H1 (cell line): ENCODE results near the gene OSBPL2. TPM values are rescaled to one million over a fixed set of nuclear protein-coding genes. Genes with fewer than 3 reads are reported as not detected.

ENCODE experiments used
- CTCF ChIA-PET: fragments of 300-600 bp; sonication (Branson Sonifier 250); formaldehyde crosslinking; loops from one replicate; lab custom pipeline; 2021; ENCODE audit not compliant: partially characterized antibody; lab: Charles Lee
- POLR2A ChIA-PET: fragments of 300-600 bp; sonication (Branson Sonifier 250); formaldehyde crosslinking; loops from one replicate; lab custom pipeline; 2021; ENCODE audit warnings: inconsistent platforms; ENCODE audit not compliant: partially characterized antibody; lab: Charles Lee
- DNase-seq, 2 experiments: peaks; one replicate each; pipeline versions ENCODE4 v3.0.0 to v3.0.0-alpha.2; 2010 to 2022; ENCODE audit warnings: low spot score in 2 of 2, low read depth in 1 of 2, mixed read lengths in 1 of 2
- FAIRE-seq: peaks from 2 replicates; lab custom pipeline; 2011; peaks lifted over from hg19 to GRCh38; lab: Jason Lieb, UNC
- H2AFZ ChIP-seq: 2 replicates; pipeline ENCODE4 v1.8.1; 2012; ENCODE audit warnings: low read length, inconsistent platforms
- H2AK5ac ChIP-seq: 2 replicates; pipeline ENCODE4 v1.6.1; 2013; ENCODE audit warnings: low read depth, low read length
- H2BK120ac ChIP-seq: replicated peaks from 2 replicates; pipeline ENCODE3; 2013; ENCODE audit warnings: low read depth, low read length, inconsistent platforms
- H2BK12ac ChIP-seq: 2 replicates; pipeline ENCODE4 v1.6.1; 2013; ENCODE audit warnings: low read depth, low read length
- H2BK15ac ChIP-seq: 2 replicates; pipeline ENCODE4 v1.6.1; 2013; ENCODE audit warnings: low read length
- H2BK20ac ChIP-seq: 2 replicates; pipeline ENCODE4 v1.6.1; 2013; ENCODE audit warnings: low read length
- H2BK5ac ChIP-seq: 2 replicates; pipeline ENCODE4 v1.6.1; 2013; ENCODE audit warnings: low read depth, low read length
- H3K14ac ChIP-seq: 2 replicates; pipeline ENCODE4 v1.6.1; 2013; ENCODE audit warnings: inconsistent platforms; ENCODE audit not compliant: insufficient read length
- H3K18ac ChIP-seq: 2 replicates; pipeline ENCODE4 v1.6.1; 2013; ENCODE audit warnings: low read length; ENCODE audit errors: extremely low read depth
- H3K23ac ChIP-seq: 2 replicates; pipeline ENCODE4 v1.6.1; 2013; ENCODE audit warnings: inconsistent platforms; ENCODE audit not compliant: insufficient read length
- H3K23me2 ChIP-seq: 2 replicates; pipeline ENCODE4 v1.6.1; 2013; ENCODE audit warnings: low read depth, low read length
- H3K27ac ChIP-seq: 2 replicates; pipeline ENCODE4 v1.6.1; 2011; ENCODE audit warnings: low read depth, low read length, inconsistent platforms
- H3K27me3 ChIP-seq, 4 experiments: replicated peaks in 1 of 4; 1 replicate in 1 of 4; 2 replicates in 3 of 4; pipeline versions ENCODE4 v1.6.1 to v1.8.1; 2011 to 2013; ENCODE audit warnings: low read length in 3 of 4, mild to moderate bottlenecking in 3 of 4, inconsistent platforms in 2 of 4, mixed read lengths in 2 of 4, moderate library complexity in 1 of 4; ENCODE audit not compliant: control insufficient read depth in 3 of 4, insufficient read depth in 3 of 4; ENCODE audit errors: extremely low read depth in 1 of 4
- H3K36me3 ChIP-seq, 4 experiments: 2 replicates each; pipeline versions ENCODE4 v1.6.1 to v1.8.1; 2011 to 2013; ENCODE audit warnings: mild to moderate bottlenecking in 4 of 4, low read length in 3 of 4, moderate library complexity in 2 of 4, control low read depth in 1 of 4, inconsistent platforms in 1 of 4; ENCODE audit not compliant: insufficient read depth in 4 of 4, control insufficient read depth in 2 of 4
- H3K4ac ChIP-seq: replicated peaks from 2 replicates; pipeline ENCODE3; 2013; ENCODE audit warnings: low read length, low read depth, mixed read lengths, inconsistent platforms; ENCODE audit not compliant: insufficient read length
- H3K4me1 ChIP-seq, 4 experiments: replicated peaks in 1 of 4; 1 replicate in 1 of 4; 2 replicates in 3 of 4; pipeline versions ENCODE4 v1.6.1 to v1.8.1; 2011 to 2013; ENCODE audit warnings: low read length in 3 of 4, inconsistent platforms in 2 of 4, mixed read lengths in 1 of 4; ENCODE audit not compliant: insufficient read depth in 4 of 4, control insufficient read depth in 3 of 4
- H3K4me2 ChIP-seq, 2 experiments: 2 replicates each; pipeline versions ENCODE4 v1.6.1 to v1.8.1; 2011 to 2013; ENCODE audit warnings: low read depth in 2 of 2, low read length in 2 of 2, control low read depth in 1 of 2, inconsistent platforms in 1 of 2, mild to moderate bottlenecking in 1 of 2; ENCODE audit not compliant: insufficient read depth in 1 of 2
- H3K4me3 ChIP-seq, 4 experiments: fragments of 200-600, 300-600 bp in 1 of 4; sonication (generic), shearing (Covaris generic), sonication (Bioruptor Twin) in 1 of 4; 2 replicates each; pipeline versions ENCODE4 v1.5.1 to v1.8.1; 2011 to 2016; ENCODE audit warnings: low read length in 4 of 4, low read depth in 3 of 4, control low read depth in 2 of 4, inconsistent platforms in 2 of 4, mild to moderate bottlenecking in 2 of 4, mixed read lengths in 1 of 4, moderate library complexity in 1 of 4; ENCODE audit not compliant: insufficient read depth in 2 of 4; ENCODE audit errors: extremely low read depth in 1 of 4
- H3K56ac ChIP-seq: replicated peaks from 2 replicates; pipeline ENCODE3; 2013; ENCODE audit warnings: low read depth, mild to moderate bottlenecking, mixed read lengths, low read length, inconsistent platforms; ENCODE audit not compliant: insufficient read length
- H3K79me1 ChIP-seq: 2 replicates; pipeline ENCODE4 v1.6.1; 2013; ENCODE audit warnings: low read depth, low read length, control low read depth
- H3K79me2 ChIP-seq, 2 experiments: 2 replicates each; pipeline versions ENCODE4 v1.6.1 to v1.8.1; 2012 to 2013; ENCODE audit warnings: low read length in 2 of 2, mild to moderate bottlenecking in 2 of 2, inconsistent platforms in 1 of 2; ENCODE audit not compliant: insufficient read depth in 2 of 2, control insufficient read depth in 1 of 2
- H3K9ac ChIP-seq, 4 experiments: replicated peaks in 1 of 4; 1 replicate in 1 of 4; 2 replicates in 3 of 4; pipeline versions ENCODE4 v1.6.1 to v1.8.1; 2011 to 2013; ENCODE audit warnings: low read depth in 3 of 4, low read length in 3 of 4, control low read depth in 2 of 4, mild to moderate bottlenecking in 2 of 4, moderate library complexity in 2 of 4, inconsistent platforms in 1 of 4; ENCODE audit errors: extremely low read depth in 1 of 4
- H3K9me3 ChIP-seq, 2 experiments: 2 replicates each; pipeline versions ENCODE4 v1.6.1 to v1.8.1; 2012 to 2013; ENCODE audit warnings: mild to moderate bottlenecking in 2 of 2, moderate library complexity in 2 of 2, control low read depth in 1 of 2, inconsistent platforms in 1 of 2, low read depth in 1 of 2, low read length in 1 of 2, mixed read lengths in 1 of 2; ENCODE audit not compliant: insufficient read depth in 2 of 2
- H4K20me1 ChIP-seq, 2 experiments: replicated peaks in 1 of 2; 2 replicates each; pipeline versions ENCODE3 to v1.8.1; 2011 to 2013; ENCODE audit warnings: inconsistent platforms in 2 of 2, low read length in 2 of 2, mild to moderate bottlenecking in 1 of 2; ENCODE audit not compliant: insufficient read depth in 2 of 2, control insufficient read depth in 1 of 2
- H4K5ac ChIP-seq: 2 replicates; pipeline ENCODE4 v1.6.1; 2013; ENCODE audit warnings: low read length, low read depth, mixed read lengths, inconsistent platforms; ENCODE audit not compliant: insufficient read length
- H4K8ac ChIP-seq: 2 replicates; pipeline ENCODE4 v1.8.0; 2013; ENCODE audit warnings: mild to moderate bottlenecking, moderate library complexity, low read length, inconsistent platforms; ENCODE audit not compliant: insufficient read depth; ENCODE audit errors: extremely low read depth
- H4K91ac ChIP-seq: replicated peaks from 2 replicates; pipeline ENCODE3; 2013; ENCODE audit warnings: low read length, mixed read lengths, inconsistent platforms; ENCODE audit not compliant: insufficient read length
- GTF2F1 ChIP-seq: IDR thresholded peaks from 2 replicates; pipeline ENCODE4 v1.6.1; 2012; ENCODE audit warnings: low read depth, low read length, improper control_type of control experiment, borderline replicate concordance
- HDAC6 ChIP-seq: IDR thresholded peaks from one replicate; pipeline ENCODE4 v1.7.1; 2012; ENCODE audit warnings: low read depth, mild to moderate bottlenecking, inconsistent platforms, low read length, moderate library complexity
- KDM5A ChIP-seq: fragments of 200-600 bp; IDR thresholded peaks from 2 replicates; pipeline ENCODE4 v1.7.1; 2012; ENCODE audit warnings: mild to moderate bottlenecking, low read length, inconsistent platforms, mixed read lengths
- POLR2AphosphoS5 ChIP-seq: IDR thresholded peaks from 2 replicates; pipeline ENCODE4 v1.6.1; 2011; ENCODE audit warnings: low read depth, low read length
- SAP30 ChIP-seq: fragments of 300-600 bp; sonication (generic); IDR thresholded peaks from 2 replicates; pipeline ENCODE4 v1.7.1; 2012; ENCODE audit warnings: low read length, moderate library complexity, mild to moderate bottlenecking, inconsistent platforms; ENCODE audit not compliant: insufficient read depth, insufficient replicate concordance
- TBP ChIP-seq: IDR thresholded peaks from 2 replicates; pipeline ENCODE4 v1.6.1; 2011; ENCODE audit warnings: low read depth, low read length, improper control_type of control experiment
- WGBS, 2 experiments: shearing (Covaris generic) in 1 of 2; methylation state at CpG; one replicate each; pipeline versions ENCODE4 v1.1.6 to v1.1.7; 2013 to 2015; ENCODE audit warnings: low lambda C conversion rate in 2 of 2, mixed read lengths in 2 of 2, inconsistent platforms in 1 of 2, low coverage in 1 of 2, missing lambda C conversion rate in 1 of 2; ENCODE audit not compliant: insufficient replicate concordance in 2 of 2, insufficient coverage in 1 of 2, insufficient read length in 1 of 2; ENCODE audit errors: extremely low coverage in 1 of 2, missing lambda C conversion rate in 1 of 2; 5-methylcytosine and 5-hydroxymethylcytosine counted together
- polyA plus RNA-seq, 7 experiments: library from polyadenylated mRNA; depleted of rRNA in 3 of 7; stranded (reverse) in 5 of 7; unstranded in 2 of 7; fragments of >200 nt in 5 of 7; fragments of 200-250 nt in 2 of 7; gene quantifications; 1 replicate in 5 of 7; 2 replicates in 1 of 7; 4 replicates in 1 of 7; pipeline versions ENCODE4 v1.2.1 to v1.2.3, GENCODE V29; 2011 to 2013; ENCODE audit warnings: missing spikeins in 2 of 7, mixed read lengths in 2 of 7
- total RNA-seq: library from RNA; stranded (reverse); fragmentation: NEBNext Ultra II Directional; extraction: Animal tissue kit (Norgen Biotek cat#: 25700); gene quantifications from 2 replicates; pipeline ENCODE4 v1.2.1, GENCODE V29; 2021

Gene OSBPL2
- total and polyA plus RNA-seq, 2 of the 8 experiments (the other 6 are each of a cell fraction or from before 2014, with no cell fraction given) = 11.7 to 42.4 TPM

DNA sequence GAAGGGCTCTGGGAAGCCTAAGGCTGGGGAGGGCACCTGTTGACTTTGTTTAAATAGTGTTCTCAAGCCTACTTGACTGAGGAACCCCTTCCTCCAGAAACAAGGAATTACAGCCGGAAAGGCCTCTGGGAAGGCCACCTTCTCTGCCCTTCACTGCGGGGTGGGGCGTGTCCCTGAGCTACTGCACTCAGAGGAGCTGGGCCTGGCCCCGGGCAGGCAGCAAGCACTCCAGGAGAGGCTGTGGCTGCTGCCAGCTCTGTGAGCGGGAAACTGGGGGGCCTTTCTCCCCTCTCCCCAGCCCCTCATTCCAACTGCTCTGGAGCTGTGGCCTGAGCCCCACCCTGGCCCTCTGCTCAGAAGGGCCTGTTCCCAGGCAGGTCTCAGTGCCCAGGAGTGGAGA is 4.0 kb upstream of the OSBPL2 start:
- no peak overlapping the region for H2BK15ac ChIP-seq
- no peak for TF ChIP-seq POLR2AphosphoS5
- TF ChIP-seq HDAC6 = no peak
- TF ChIP-seq TBP = no peak
- TF ChIP-seq SAP30 = no peak
- TF ChIP-seq GTF2F1 = no peak
- no peak for TF ChIP-seq KDM5A
- TF ChIP-seq, all 59 proteins: peak for 0
- Histone ChIP-seq H3K23ac (no peak overlapping the region), H2BK12ac (no peak overlapping the region), H3K18ac (no peak overlapping the region), H3K56ac (no peak overlapping the region), H3K79me2 (peaks cover 0 to 5% of the 10 kb centered on the region in 2 experiments; a peak in 1 of 4 replicates), H2AFZ (no peak overlapping the region), H3K4me3 (no peak overlapping the region), H3K23me2 (peaks cover 13% of the 10 kb centered on the region), H4K91ac (no peak overlapping the region), H3K4me1 (peaks cover 0 to 6% (median 5%) of the 10 kb centered on the region in 4 experiments; a peak in 3 of 7 replicates), H3K27me3 (peaks cover 0 to 3% (median 0%) of the 10 kb centered on the region in 4 experiments; a peak in 1 of 7 replicates), H2BK20ac (no peak overlapping the region), H3K9me3 (peaks cover 0 to 2% of the 10 kb centered on the region in 2 experiments; a peak in 1 of 4 replicates), H4K5ac (no peak overlapping the region), H3K4ac (no peak overlapping the region), H3K36me3 (no peaks in the 10 kb centered on the region), H3K27ac (no peak overlapping the region), H4K20me1 (peaks cover 0 to 9% of the 10 kb centered on the region in 2 experiments), H2AK5ac (no peak overlapping the region), H2BK120ac (no peak overlapping the region), H2BK5ac (no peak overlapping the region), H4K8ac (peak overlapping the region; percentile 15; the same call in 1 of the 2 replicates), H3K79me1 (0 out of 2 replicates have a peak, but pooled peaks cover 3% of the 10 kb centered on the region), H3K4me2 (no peak overlapping the region), H3K14ac (no peak overlapping the region), H3K9ac (no peak overlapping the region)
- ChIA-PET CTCF (interaction anchor here (1.3 to 1.8 kb wide), 3 partner anchors 11 to 26 kb away, joined by 3 to 7 read pairs (median 4); no protein-coding TSS in a partner anchor), POLR2A (interaction anchor here (1.7 kb wide), 1 partner anchor 15 kb away, joined by 3 read pairs; no protein-coding TSS in a partner anchor)
- DNase-seq (no peak), FAIRE-seq (no peak)
- WGBS, 2 experiments = 90% methylated on average over 4 of the region's 5 CpGs; no CpG with 5 or more reads in 1 of the 2 experiments
